K562 (cell line): ENCODE data around the gene CRHR1. TPM values are rescaled to one million over a fixed set of nuclear protein-coding genes. Genes with fewer than 3 reads are reported as not detected.

Source experiments
- ATAC-seq: fragments of 200-7000 bp; cut with Tn5 transposase; 3 replicates; pipeline ENCODE4 v1.9.1; 2020; ENCODE audit warnings: moderate library complexity
- BruUV-seq: library from RNA; stranded (reverse); fragments of 400-500 nt; replicated peaks from 2 replicates; lab custom pipeline; 2021; lab: Mats Ljungman, UMichigan
- CTCF ChIA-PET: fragments of 300-600 bp; formaldehyde crosslinking; extraction: SDS; loops from one replicate; lab custom pipeline; 2021; ENCODE audit warnings: low intra/inter-chr PET ratio; lab: Yijun Ruan, JAX
- POLR2A ChIA-PET: fragments of 300-600, 350-650 bp; sonication (Branson Sonifier 250); formaldehyde crosslinking; extraction: SDS; loops from one replicate; lab custom pipeline; 2021; ENCODE audit warnings: antibody characterized with exemption, inconsistent platforms; lab: Yijun Ruan, JAX
- DNase-seq, 4 experiments: peaks; one replicate each; pipeline versions ENCODE4 v3.0.0 to v3.0.0-alpha.2; 2011 to 2018; ENCODE audit warnings: low spot score in 3 of 4, mixed read lengths in 3 of 4; ENCODE audit errors: extremely low read depth in 1 of 4
- FAIRE-seq: peaks from 2 replicates; lab custom pipeline; 2011; peaks lifted over from hg19 to GRCh38; lab: Jason Lieb, UNC
- H2AFZ ChIP-seq: 2 replicates; pipeline ENCODE4 v1.6.0; 2011; ENCODE audit warnings: low read depth, low read length, control low read depth, inconsistent platforms
- H3K27ac ChIP-seq: fragments of 200-600 bp; 3 replicates; pipeline ENCODE4 v1.8.0; 2011; ENCODE audit warnings: low read depth, mild to moderate bottlenecking, control low read depth, inconsistent platforms, low read length, moderate library complexity, mixed read lengths; ENCODE audit errors: extremely low read depth
- H3K27me3 ChIP-seq, 2 experiments: fragments of 300-600 bp in 1 of 2; 2 replicates in 1 of 2; 3 replicates in 1 of 2; pipeline versions ENCODE4 v1.6.0 to v1.8.0; 2011; ENCODE audit warnings: inconsistent platforms in 2 of 2, low read length in 2 of 2, mild to moderate bottlenecking in 1 of 2, mixed read lengths in 1 of 2, moderate library complexity in 1 of 2; ENCODE audit not compliant: control insufficient read depth in 2 of 2, insufficient read depth in 2 of 2
- H3K36me3 ChIP-seq: fragments of 300-600 bp; 3 replicates; pipeline ENCODE4 v1.8.0; 2011; ENCODE audit warnings: mild to moderate bottlenecking, low read length, inconsistent platforms; ENCODE audit not compliant: control insufficient read depth, insufficient read depth
- H3K4me1 ChIP-seq, 2 experiments: fragments of 200-600 bp in 1 of 2; replicated peaks in 1 of 2; 2 replicates in 1 of 2; 3 replicates in 1 of 2; pipeline versions ENCODE4 v1.5.1 to v1.8.0; 2011; ENCODE audit warnings: inconsistent platforms in 2 of 2, low read length in 2 of 2, mild to moderate bottlenecking in 1 of 2, mixed read lengths in 1 of 2, moderate library complexity in 1 of 2; ENCODE audit not compliant: control insufficient read depth in 2 of 2, insufficient read depth in 2 of 2
- H3K4me2 ChIP-seq: 2 replicates; pipeline ENCODE4 v1.6.1; 2011; ENCODE audit warnings: low read length, control low read depth, inconsistent platforms, mixed read lengths; ENCODE audit not compliant: insufficient read depth
- H3K4me3 ChIP-seq: fragments of 200-600 bp; sonication (generic), shearing (Covaris generic); 2 replicates; pipeline ENCODE4 v1.5.1; 2016; ENCODE audit warnings: control low read depth, inconsistent platforms
- H3K79me2 ChIP-seq: fragments of 200-600 bp; 3 replicates; pipeline ENCODE4 v1.8.0; 2011; ENCODE audit warnings: low read length, inconsistent platforms; ENCODE audit not compliant: control insufficient read depth, insufficient read depth
- H3K9ac ChIP-seq, 2 experiments: 2 replicates each; pipeline versions ENCODE4 v1.6.0 to v1.6.1; 2011; ENCODE audit warnings: low read depth in 2 of 2, low read length in 2 of 2, control low read depth in 1 of 2, inconsistent platforms in 1 of 2, mild to moderate bottlenecking in 1 of 2, mixed read lengths in 1 of 2; ENCODE audit not compliant: insufficient read depth in 1 of 2
- H3K9me1 ChIP-seq: one replicate; pipeline ENCODE4 v1.6.0; 2011; ENCODE audit warnings: inconsistent platforms, mild to moderate bottlenecking, low read length, moderate library complexity; ENCODE audit not compliant: control insufficient read depth, insufficient read depth
- H3K9me3 ChIP-seq: replicated peaks from 2 replicates; pipeline ENCODE4 v1.5.1; 2011; ENCODE audit warnings: low read depth, low read length, inconsistent platforms; ENCODE audit not compliant: control insufficient read depth, insufficient read depth
- H4K20me1 ChIP-seq: replicated peaks from 2 replicates; pipeline ENCODE4 v1.6.1; 2011; ENCODE audit warnings: low read length, inconsistent platforms, mixed read lengths; ENCODE audit not compliant: control insufficient read depth, insufficient read depth
- C11orf30 ChIP-seq: fragments of 450-650 bp; IDR thresholded peaks from 2 replicates; pipeline ENCODE4 v1.6.1; 2016; ENCODE audit warnings: low read depth, mild to moderate bottlenecking
- CBX8 ChIP-seq: fragments of 200-600 bp; sonication (generic); IDR thresholded peaks from 2 replicates; pipeline ENCODE4 v1.6.1; 2012; ENCODE audit warnings: borderline replicate concordance, mixed run types, low read depth, mild to moderate bottlenecking, moderate library complexity, mixed read lengths, low read length, control low read depth, inconsistent platforms; ENCODE audit not compliant: poor library complexity, severe bottlenecking; ENCODE audit errors: extremely low read depth
- CEBPB ChIP-seq: fragments of 450-650 bp; IDR thresholded peaks from 2 replicates; pipeline ENCODE4 v1.6.1; 2016; ENCODE audit warnings: missing genetic modification characterization, missing compliant biosample characterization
- ETS1 ChIP-seq: conservative IDR thresholded peaks from 2 replicates; pipeline ENCODE4 v1.6.1; 2011; ENCODE audit warnings: low read depth, mild to moderate bottlenecking, low read length; ENCODE audit not compliant: control insufficient read depth
- FOXJ3 ChIP-seq: sonication (generic); formaldehyde crosslinking; IDR thresholded peaks from 2 replicates; pipeline ENCODE4 v1.4.0; 2020; ENCODE audit warnings: mild to moderate bottlenecking, missing genetic modification reagents
- ID3 ChIP-seq, 2 experiments: fragments of 250-450 bp in 1 of 2; fragments of 450-650 bp in 1 of 2; sonication (Bioruptor Pico) in 1 of 2; IDR thresholded peaks; 2 replicates each; pipeline versions ENCODE4 v1.6.1 to v1.8.0; 2016 to 2021; ENCODE audit warnings: mild to moderate bottlenecking in 2 of 2, moderate library complexity in 2 of 2, missing compliant biosample characterization in 1 of 2, missing genetic modification characterization in 1 of 2
- PHTF2 ChIP-seq: fragments of 250-450 bp; sonication (Bioruptor Pico); IDR thresholded peaks from 2 replicates; pipeline ENCODE4 v1.5.0; 2021; ENCODE audit warnings: mild to moderate bottlenecking
- POLR3A ChIP-seq: IDR thresholded peaks from 2 replicates; pipeline ENCODE4 v1.6.1; 2011; ENCODE audit warnings: borderline replicate concordance, mild to moderate bottlenecking, moderate library complexity; ENCODE audit not compliant: insufficient read length, insufficient read depth; ENCODE audit errors: extremely low read depth
- PTRF ChIP-seq: fragments of 450-650 bp; IDR thresholded peaks from 2 replicates; pipeline ENCODE4 v1.6.1; 2016; ENCODE audit warnings: mild to moderate bottlenecking, missing genetic modification characterization, missing compliant biosample characterization
- WGBS: fragments of 100-300 bp; shearing (Covaris generic); methylation state at CpG from one replicate; pipeline ENCODE4 v1.1.6; 2016; ENCODE audit warnings: low coverage, mixed read lengths; ENCODE audit not compliant: insufficient coverage; ENCODE audit errors: missing lambda C conversion rate; 5-methylcytosine and 5-hydroxymethylcytosine counted together
- in situ Hi-C: fragments of 300-500 bp; cut with MboI; formaldehyde crosslinking; loops from 4 replicates; pipeline ENCODE4 v1.15.0; 2018; ENCODE audit warnings: inconsistent platforms, mixed read lengths
- intact Hi-C: fragments of 100-400 bp; cut with micrococcal nuclease; formaldehyde crosslinking; loops from 2 replicates; pipeline ENCODE4 v1.14.2; 2022
- polyA plus RNA-seq, 8 experiments: library from polyadenylated mRNA; depleted of rRNA in 4 of 8; stranded (reverse) in 5 of 8; unstranded in 3 of 8; fragments of >200 nt; fragmentation: Nextera tagmentation in 2 of 8; fragmentation: Illumina TruSeq in 1 of 8; extraction: Ambion mirVana in 2 of 8; extraction: Trizol in 1 of 8; gene quantifications; 2 replicates each; pipeline versions ENCODE4 v1.2.1 to v1.2.3, GENCODE V29; 2011 to 2014; ENCODE audit warnings: inconsistent platforms in 1 of 8, missing spikeins in 1 of 8
- total RNA-seq, 7 experiments: library from RNA; depleted of rRNA in 6 of 7; stranded (reverse); fragments of >200 nt in 6 of 7; fragmentation: Illumina TruSeq in 2 of 7; extraction: Trizol in 2 of 7; gene quantifications; 2 replicates each; pipeline versions ENCODE4 v1.2.1 to v1.2.3, GENCODE V29; 2011 to 2021; ENCODE audit warnings: low replicate concordance in 1 of 7

Gene CRHR1
- total and polyA plus RNA-seq, 9 of the 15 experiments (the other 6 are each of a cell fraction or from before 2014, with no cell fraction given), result 0.05 TPM; not detected in 8

- Histone ChIP-seq H3K9me3 (no peaks in the 10 kb centered on the region), H3K27ac (no peak overlapping the region), H4K20me1 (no peaks in the 10 kb centered on the region), H3K4me2 (no peak overlapping the region), H3K9me1 (no peaks in the 10 kb centered on the region)
- 0% methylated on average over 6 of the region's 6 CpGs for WGBS
- CTCF ChIA-PET, result no interaction called here
- TF ChIP-seq PHTF2 (CRISPR knock-in tag) (no peak), C11orf30 (no peak)
- TF ChIP-seq, all 486 proteins: peak for 0
- Histone ChIP-seq H3K4me3 (no peak overlapping the region), H3K4me1 (no peaks in the 10 kb centered on the region), H3K36me3 (no peaks in the 10 kb centered on the region), H3K9ac (no peak overlapping the region), H2AFZ (no peak overlapping the region), H3K79me2 (no peaks in the 10 kb centered on the region), H3K27me3 (peaks cover 14 to 60% of the 10 kb centered on the region in 2 experiments; a peak in 3 of 5 replicates)
- in situ Hi-C loops, result no loop called here
- FAIRE-seq (no peak), ATAC-seq (no peak), DNase-seq (no peak)
- POLR2A ChIA-PET, result interaction anchor here (1.4 kb wide), 1 partner anchor 13 kb away, joined by 4 read pairs; no protein-coding TSS in a partner anchor
- BruUV-seq, result no TSS peak
- intact Hi-C loops, result no loop called here
Observed at GRCh38 chr17:45747911-45748310, 36.2 kb upstream of the CRHR1 start.

GRCh38 chr17:45748731-45749310 lies 35.3 kb upstream of the CRHR1 start:
- in situ Hi-C loops, result no loop called here
- ATAC-seq (no peak), DNase-seq (no peak), FAIRE-seq (no peak)
- no peak overlapping the region for H3K27ac ChIP-seq
- no peak overlapping the region for H3K4me3 ChIP-seq
- no peaks in the 10 kb centered on the region for H3K4me1 ChIP-seq
- no TSS peak for BruUV-seq
- H3K4me2 ChIP-seq, result no peak overlapping the region
- POLR2A ChIA-PET, result no interaction called here
- CTCF ChIA-PET, result no interaction called here
- peaks cover 14 to 66% of the 10 kb centered on the region in 2 experiments; a peak in 3 of 5 replicates for H3K27me3 ChIP-seq
- H3K9me3 ChIP-seq, result no peaks in the 10 kb centered on the region
- no peaks in the 10 kb centered on the region for H3K36me3 ChIP-seq
- H3K9me1 ChIP-seq, result no peaks in the 10 kb centered on the region
- no peak overlapping the region for H2AFZ ChIP-seq
- intact Hi-C loops, result no loop called here
- no peak overlapping the region for H3K9ac ChIP-seq
- under 1% methylated on average over 11 of the region's 11 CpGs for WGBS
- no peaks in the 10 kb centered on the region for H3K79me2 ChIP-seq
- no peaks in the 10 kb centered on the region for H4K20me1 ChIP-seq
- no peak for TF ChIP-seq POLR3A
- TF ChIP-seq ID3 (CRISPR knock-in tag; IDR thresholded peaks at IDR 0.05), result no peak
- TF ChIP-seq ID3 (tag; IDR thresholded peaks at IDR 0.05), result no peak
- TF ChIP-seq ETS1, result no peak
- no peak for TF ChIP-seq PTRF (tag)
- no peak for TF ChIP-seq CEBPB (tag)
- TF ChIP-seq CBX8, result no peak
- no peak for TF ChIP-seq FOXJ3 (CRISPR knock-in tag)
